NCI-H2196 (cell line): ENCODE data around the gene TBC1D10A.

Experiments
- DNase-seq: peaks from one replicate; lab custom pipeline; 2025; ENCODE audit not compliant: unreplicated experiment; lab: John Stamatoyannopoulos, UW

Gene TBC1D10A

GRCh38 chr22:30326706-30327362, at the start of gene TBC1D10A:
TBC1D10A (minus strand) TSS chr22:30326941; CDS start chr22:30326881, 60 bp downstream.
- peak; percentile 81 for DNase-seq

DNA sequence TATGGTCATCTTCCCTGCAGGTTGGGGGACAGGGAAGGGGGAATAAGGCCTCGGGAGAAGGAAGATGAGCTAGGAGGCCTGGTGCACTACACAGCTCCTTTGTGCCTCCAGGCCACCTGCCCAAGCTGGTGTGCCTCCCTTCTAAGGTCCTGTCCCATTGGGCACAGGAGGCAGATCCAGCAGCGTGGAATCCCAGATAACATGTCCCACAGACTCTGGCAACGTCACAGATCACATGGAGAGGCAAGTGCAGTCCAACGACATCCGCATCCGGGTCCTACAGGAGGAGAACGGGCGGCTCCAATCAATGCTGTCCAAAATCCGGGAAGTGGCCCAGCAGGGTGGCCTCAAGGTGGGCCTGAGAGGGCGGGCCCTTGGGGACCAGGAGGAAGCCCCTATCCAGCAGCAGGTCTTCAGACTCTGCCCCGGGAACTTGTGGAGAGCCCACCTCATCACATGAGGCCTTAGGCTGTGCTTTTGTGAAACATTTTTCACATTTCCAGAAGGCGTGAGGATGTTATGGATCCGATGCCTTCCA, 48.6 kb upstream of the TBC1D10A start:
- no peak for DNase-seq

DNA sequence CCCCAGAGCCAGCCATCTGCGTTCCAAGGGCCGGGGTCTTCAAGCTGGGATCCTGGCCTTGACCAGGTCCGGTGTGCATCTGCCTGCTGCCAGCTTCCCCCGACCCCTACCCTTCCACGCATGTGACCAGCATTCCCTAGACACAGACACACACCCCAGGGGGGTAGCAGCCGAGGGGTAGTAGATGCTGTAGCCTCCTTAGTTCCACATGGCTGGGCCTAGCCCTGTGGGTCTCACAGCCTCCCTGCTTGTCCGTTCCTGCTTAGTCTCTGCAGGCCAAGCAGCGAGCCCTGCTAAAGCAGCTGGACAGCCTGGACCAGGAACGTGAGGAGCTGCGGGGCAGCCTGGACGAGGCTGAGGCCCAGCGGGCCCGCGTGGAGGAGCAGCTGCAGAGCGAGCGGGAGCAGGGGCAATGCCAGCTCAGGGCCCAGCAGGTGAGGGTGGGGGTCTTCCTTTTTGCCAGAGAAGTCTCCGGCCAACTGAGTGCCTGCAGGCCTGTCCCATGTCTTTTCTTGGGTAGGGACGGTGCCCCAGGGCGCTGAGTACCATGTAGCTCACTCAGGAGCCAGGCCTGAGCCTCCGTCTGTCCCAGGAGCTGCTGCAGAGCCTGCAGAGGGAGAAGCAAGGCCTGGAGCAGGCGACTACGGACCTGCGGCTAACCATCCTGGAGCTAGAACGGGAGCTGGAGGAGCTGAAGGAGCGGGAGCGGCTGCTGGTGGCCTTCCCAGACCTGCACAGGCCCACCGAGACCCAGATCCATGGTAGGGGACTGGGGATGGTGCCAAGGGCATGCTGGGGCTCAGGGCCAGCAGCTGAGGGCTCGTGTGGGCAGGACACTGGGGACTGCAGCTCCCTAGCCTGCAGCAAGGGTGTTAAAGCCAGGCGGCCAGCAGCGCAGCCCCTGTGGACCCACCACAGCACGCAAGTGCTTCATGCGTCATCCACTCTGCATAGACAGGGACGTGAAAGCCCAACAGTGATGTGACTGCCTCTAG, 46.9 kb upstream of the TBC1D10A start:
- DNase-seq, result no peak

DNA sequence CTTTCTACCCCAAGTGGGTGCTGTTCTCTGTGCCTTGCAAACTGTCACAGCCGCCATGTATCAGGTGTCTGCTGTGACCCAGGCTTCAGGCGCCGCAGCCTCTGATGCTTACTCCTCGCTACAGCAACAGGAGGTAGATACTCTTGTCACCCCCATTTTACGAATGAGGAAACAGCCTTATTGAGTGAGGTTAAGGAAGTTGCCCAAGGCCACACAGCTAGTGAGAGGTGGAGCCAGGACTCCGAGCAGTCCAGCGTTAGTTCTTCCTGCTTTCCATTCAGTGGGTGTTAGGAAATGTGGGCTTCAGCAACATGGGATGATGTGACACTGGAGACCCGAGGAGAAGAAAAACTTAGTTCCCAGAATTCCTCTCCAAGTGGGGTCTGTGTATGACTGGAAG, 46.2 kb upstream of the TBC1D10A start:
- DNase-seq, result no peak

DNA sequence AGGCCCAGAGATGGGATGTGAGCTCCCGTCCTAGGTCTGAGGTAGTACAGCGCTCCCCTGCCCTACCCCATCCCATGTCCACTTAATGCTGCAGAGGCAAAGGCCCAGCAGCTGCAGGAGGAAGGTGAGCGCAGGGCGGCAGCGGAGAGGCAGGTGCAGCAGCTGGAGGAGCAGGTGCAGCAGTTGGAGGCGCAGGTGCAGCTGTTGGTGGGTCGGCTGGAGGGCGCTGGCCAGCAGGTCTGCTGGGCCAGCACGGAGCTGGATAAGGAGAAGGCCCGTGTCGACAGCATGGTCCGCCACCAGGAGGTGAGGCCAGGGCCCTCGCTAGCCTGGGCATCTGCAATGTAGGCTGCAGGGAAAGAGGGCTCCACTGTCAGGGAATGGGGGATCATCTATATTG, 45.2 kb upstream of the TBC1D10A start:
- no peak for DNase-seq

DNA sequence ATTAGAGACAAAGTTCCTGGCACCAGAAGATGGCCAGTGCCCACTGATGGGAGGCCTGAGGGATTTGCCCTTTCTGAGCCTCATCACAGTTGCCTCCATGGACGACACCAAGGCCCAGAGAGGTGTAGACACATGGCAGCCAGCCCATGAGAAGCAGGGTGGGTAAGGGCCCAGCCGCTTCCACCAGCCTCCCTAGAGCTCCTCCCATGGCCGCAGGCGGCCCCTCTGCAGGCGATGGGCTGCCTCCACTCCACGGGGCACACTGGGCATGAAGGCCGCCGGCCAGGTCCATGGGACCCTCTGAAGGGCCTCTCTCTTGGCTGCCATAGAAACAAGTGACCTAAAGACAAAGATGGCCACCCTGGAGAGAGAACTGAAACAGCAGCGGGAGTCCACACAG, 44.6 kb upstream of the TBC1D10A start:
- DNase-seq, result no peak

GRCh38 chr22:30370641-30371230, 44.0 kb upstream of the TBC1D10A start:
- no peak for DNase-seq

- no peak for DNase-seq
These were observed 41.7 kb upstream of the TBC1D10A start for GRCh38 chr22:30368420-30368819.

DNA sequence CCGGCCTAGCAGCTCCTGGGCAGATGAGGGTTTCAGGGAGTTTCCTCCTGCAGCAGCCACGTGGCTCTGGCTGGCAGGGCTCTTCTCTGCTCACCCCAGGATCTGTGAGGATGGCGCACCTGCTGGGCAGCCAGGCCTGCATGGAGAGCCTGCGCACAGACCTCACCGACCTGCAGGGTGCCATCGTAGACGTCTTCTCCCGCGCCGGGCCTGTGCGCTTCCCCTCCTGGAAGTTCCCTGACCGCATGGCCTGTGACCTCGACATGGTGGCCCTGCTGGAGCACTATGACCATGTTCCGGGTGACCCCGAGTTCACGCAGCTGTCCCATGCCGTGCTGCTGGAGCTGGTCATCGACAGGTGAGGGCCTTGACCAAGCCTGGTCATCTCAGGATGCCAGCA, 39.1 kb upstream of the TBC1D10A start:
- no peak for DNase-seq

DNA sequence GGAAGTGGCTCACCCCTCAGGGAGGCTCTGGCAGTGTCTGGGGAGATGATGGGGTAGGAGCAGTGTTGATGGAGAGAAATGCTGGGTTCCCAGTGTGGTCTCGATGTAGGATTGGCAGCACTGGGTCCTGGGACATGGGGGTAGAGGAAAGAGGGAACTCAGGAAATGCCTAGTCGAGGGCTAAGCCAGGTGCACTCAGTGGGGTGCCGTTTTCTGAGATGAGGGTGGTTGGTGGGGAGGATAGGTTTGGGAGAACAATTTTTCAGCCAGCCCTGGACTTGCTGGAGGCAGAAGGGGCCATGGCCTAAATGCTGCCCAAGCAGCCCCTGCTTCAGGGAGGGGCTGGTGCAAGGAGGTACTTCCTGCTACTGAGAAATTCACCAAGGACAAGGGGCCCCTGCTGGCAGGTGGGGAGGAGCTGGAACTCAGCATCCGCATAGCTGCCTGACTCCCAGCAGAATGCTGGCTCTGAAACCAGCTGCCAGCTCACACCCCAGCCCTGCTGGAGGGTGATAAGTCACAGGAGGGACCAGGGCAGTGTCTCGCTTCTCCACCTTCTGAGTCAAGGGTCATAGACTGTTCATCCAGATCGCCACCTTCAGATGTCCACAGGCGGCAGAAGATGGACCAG, 36.0 kb upstream of the TBC1D10A start:
- DNase-seq, result no peak

GRCh38 chr22:30361916-30362650, 35.3 kb upstream of the TBC1D10A start:
- peak; percentile 29 for DNase-seq

- DNase-seq, result no peak
These were observed 31.8 kb upstream of the TBC1D10A start for GRCh38 chr22:30358541-30358940.

GRCh38 chr22:30357650-30358215, 31.0 kb upstream of the TBC1D10A start:
- no peak for DNase-seq

DNA sequence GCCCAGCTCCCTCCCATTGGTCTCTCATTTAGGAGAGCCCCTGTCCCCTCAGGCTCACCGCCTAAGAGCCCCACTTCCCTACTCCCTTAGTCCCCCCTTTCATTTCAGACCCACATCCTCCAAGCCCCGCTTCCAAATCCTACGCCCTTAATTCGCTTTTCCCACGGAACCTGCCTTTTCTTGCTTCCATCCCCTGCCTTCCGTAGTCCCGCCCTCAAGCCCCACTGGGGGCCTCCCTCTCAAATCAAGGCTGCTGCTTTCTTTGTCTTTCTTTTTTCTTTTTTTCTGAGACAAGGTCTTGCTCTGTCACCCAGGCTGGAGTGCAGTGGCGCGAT, 30.5 kb upstream of the TBC1D10A start:
- no peak for DNase-seq

DNA sequence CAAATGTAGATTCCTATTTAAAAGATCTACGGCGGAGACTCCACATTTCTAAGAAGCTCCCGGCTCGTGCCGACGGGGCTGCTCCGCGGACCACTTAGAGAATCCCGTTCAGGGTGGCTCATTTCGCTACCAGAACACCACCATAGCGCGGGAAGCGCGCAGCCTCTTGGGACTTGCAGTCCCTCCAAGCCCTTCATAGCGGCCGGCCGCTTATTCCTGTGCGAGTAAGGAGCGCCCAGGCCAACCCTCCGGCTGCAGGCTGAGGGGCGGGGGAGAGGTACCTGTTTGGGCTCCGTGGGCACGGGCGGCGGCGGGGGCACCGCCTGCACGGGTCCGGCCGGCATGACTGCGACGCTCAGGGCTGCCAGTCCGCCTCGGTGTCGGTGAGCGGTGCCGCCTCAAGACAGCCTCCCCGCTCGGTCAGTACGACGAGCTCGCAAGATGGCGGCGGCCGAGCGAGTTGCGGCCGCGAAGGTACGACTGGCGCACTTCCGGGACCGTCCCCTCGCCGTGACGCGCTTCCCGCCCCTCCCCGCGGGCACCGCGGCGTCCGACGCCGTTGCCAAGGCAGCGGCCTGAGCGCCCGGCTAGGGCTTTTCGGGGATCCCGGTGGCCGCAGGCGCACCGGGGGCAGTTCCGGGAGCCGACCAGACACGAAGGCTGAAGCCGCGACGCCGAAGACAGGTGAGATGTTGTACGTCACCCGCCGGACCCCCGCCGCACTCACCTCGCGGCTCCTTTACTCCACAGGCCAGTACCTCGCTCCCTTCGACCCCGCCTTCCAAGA, 29.9 kb upstream of the TBC1D10A start, which contains the start of the genes CCDC157 and SF3A1:
Gene CCDC157 (plus strand): TSS at position 559 of the 787 bp plus-strand sequence. CDS start 8,994 bp downstream, outside the sequence.
Gene SF3A1 (minus strand): TSS at position 446 of the 787 bp plus-strand sequence. CDS start 102 bp downstream, at position 344.
- DNase-seq, result peak; percentile 76

- no peak for DNase-seq
These were observed 27.9 kb upstream of the TBC1D10A start for GRCh38 chr22:30354644-30355043.

DNA sequence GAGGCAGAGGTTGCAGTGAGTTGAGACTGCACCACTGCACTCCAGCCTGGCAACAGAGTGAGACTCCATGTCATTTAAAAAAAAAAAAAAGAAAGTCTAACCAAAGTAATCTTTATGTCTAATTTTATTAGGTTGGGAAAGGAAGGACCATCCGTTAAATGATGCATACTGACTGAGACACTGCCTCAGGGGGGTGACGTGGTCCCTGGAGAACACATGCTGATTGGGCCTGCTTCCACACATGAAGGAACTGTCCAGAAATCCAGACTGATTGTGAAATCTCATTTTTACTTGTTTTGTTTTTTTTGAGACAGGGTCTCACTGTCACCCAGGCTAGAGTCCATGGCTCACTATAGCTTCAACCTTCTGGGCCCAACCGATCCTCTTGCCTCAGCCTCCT, 24.5 kb upstream of the TBC1D10A start:
- DNase-seq, result no peak

DNA sequence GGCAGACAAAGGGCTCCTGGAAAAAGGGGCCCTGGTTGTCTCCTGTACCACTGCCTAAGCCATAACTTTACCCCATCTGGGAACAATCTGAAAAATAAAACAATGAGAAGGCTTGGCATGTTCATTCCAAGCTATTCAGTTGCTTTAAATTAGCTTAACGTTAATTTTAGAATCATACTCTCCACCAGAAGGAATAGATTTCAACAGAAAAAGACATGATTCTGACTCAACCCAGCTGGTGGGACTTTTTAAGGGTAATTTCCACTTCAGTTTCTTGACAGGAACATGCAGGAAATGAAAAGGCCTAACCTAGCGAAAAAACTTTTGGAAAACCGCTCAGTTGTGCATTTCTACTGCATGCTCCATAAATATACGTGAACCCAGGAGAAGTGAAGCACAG, 22.1 kb upstream of the TBC1D10A start:
- no peak for DNase-seq

DNA sequence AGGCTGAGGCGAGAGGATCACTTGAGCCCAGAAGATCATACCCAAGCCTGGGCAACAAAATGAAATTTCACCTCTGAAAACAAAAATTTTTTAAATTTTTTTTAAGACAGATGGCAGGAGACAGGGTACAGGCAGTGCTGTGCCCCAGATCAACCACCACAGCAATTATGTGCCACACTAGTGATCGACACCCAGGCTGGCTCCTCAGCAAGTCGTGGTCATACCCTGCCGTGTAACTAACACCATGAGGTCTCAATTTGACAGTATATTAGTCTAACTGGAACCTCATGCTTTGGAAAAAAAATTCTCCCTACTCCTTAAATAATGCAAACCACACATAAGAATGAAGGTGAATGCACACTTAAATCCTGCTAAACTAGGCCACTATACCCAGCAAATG, 21.7 kb upstream of the TBC1D10A start:
- no peak for DNase-seq
